OCI-LY1 (cell line): ENCODE results near the gene GULP1.

Experiments used
- H2AFZ ChIP-seq: fragments of 200-600 bp; sonication (generic), shearing (Covaris generic); 2 replicates; pipeline ENCODE4 v1.6.0; 2014; ENCODE audit warnings: antibody characterized with exemption, mild to moderate bottlenecking, low read length
- H3F3A ChIP-seq: fragments of 200-600 bp; sonication (generic), shearing (Covaris generic); 2 replicates; pipeline ENCODE4 v1.6.0; 2014; ENCODE audit warnings: mild to moderate bottlenecking, antibody characterized with exemption, low read length, moderate library complexity; ENCODE audit not compliant: insufficient read depth
- H3K27ac ChIP-seq: fragments of 200-600 bp; sonication (generic); 2 replicates; pipeline ENCODE4 v1.5.1; 2014; ENCODE audit warnings: low read length, mixed run types, mild to moderate bottlenecking, low read depth; ENCODE audit not compliant: poor library complexity, severe bottlenecking
- H3K27me3 ChIP-seq: fragments of 200-600 bp; sonication (generic); 2 replicates; pipeline ENCODE4 v1.6.0; 2014; ENCODE audit warnings: antibody characterized with exemption, mild to moderate bottlenecking, low read length, moderate library complexity; ENCODE audit not compliant: insufficient read depth
- H3K36me3 ChIP-seq: fragments of 200-600 bp; sonication (generic); 2 replicates; pipeline ENCODE4 v1.6.1; 2014; ENCODE audit warnings: mild to moderate bottlenecking, antibody characterized with exemption, low read length, moderate library complexity, mixed read lengths; ENCODE audit not compliant: insufficient read depth
- H3K4me1 ChIP-seq: fragments of 200-600 bp; sonication (generic); 2 replicates; pipeline ENCODE4 v1.5.1; 2014; ENCODE audit warnings: mild to moderate bottlenecking, low read length, moderate library complexity; ENCODE audit not compliant: insufficient read depth, severe bottlenecking
- H3K4me2 ChIP-seq: fragments of 200-600 bp; sonication (generic), shearing (Covaris generic); 2 replicates; pipeline ENCODE4 v1.6.1; 2014; ENCODE audit warnings: low read length
- H3K4me3 ChIP-seq: fragments of 200-600 bp; sonication (generic); 2 replicates; pipeline ENCODE4 v1.5.1; 2014; ENCODE audit warnings: low read length, low read depth, mild to moderate bottlenecking, mixed read lengths; ENCODE audit not compliant: poor library complexity, severe bottlenecking
- H3K79me2 ChIP-seq: fragments of 200-600 bp; shearing (Covaris generic); 2 replicates; pipeline ENCODE4 v1.6.1; 2016; ENCODE audit warnings: mixed run types, low read length, mixed read lengths; ENCODE audit not compliant: insufficient read depth
- H3K9ac ChIP-seq: fragments of 200-600 bp; sonication (generic), shearing (Covaris generic); 2 replicates; pipeline ENCODE4 v1.6.1; 2014; ENCODE audit warnings: mild to moderate bottlenecking, low read length, mixed read lengths
- H3K9me2 ChIP-seq: fragments of 200-600 bp; sonication (generic), shearing (Covaris generic); 2 replicates; pipeline ENCODE4 v1.6.1; 2014; ENCODE audit warnings: low read depth, mild to moderate bottlenecking, low read length, mixed read lengths
- H3K9me3 ChIP-seq: fragments of 200-600 bp; shearing (Covaris generic); 2 replicates; pipeline ENCODE4 v1.6.1; 2014; ENCODE audit warnings: low read length, mixed read lengths
- H4K20me1 ChIP-seq: fragments of 200-600 bp; sonication (generic), shearing (Covaris generic); 2 replicates; pipeline ENCODE4 v1.6.0; 2016; ENCODE audit warnings: mild to moderate bottlenecking, low read length; ENCODE audit not compliant: insufficient read depth
- EZH2 ChIP-seq: fragments of 200-600 bp; sonication (generic), shearing (Covaris generic); IDR thresholded peaks from 2 replicates; pipeline ENCODE4 v1.8.0; 2017; ENCODE audit warnings: borderline replicate concordance, mixed run types, mild to moderate bottlenecking, antibody characterized with exemption, low read length, moderate library complexity, mixed read lengths
- TF ChIP-seq, protein P1 (sequence below): fragments of 200-600 bp; sonication (generic), shearing (Covaris generic); IDR thresholded peaks from 2 replicates; pipeline ENCODE4 v1.5.1; 2017; ENCODE audit warnings: mild to moderate bottlenecking, antibody characterized with exemption, low read length, moderate library complexity, mixed read lengths

GULP1 gene

DNA sequence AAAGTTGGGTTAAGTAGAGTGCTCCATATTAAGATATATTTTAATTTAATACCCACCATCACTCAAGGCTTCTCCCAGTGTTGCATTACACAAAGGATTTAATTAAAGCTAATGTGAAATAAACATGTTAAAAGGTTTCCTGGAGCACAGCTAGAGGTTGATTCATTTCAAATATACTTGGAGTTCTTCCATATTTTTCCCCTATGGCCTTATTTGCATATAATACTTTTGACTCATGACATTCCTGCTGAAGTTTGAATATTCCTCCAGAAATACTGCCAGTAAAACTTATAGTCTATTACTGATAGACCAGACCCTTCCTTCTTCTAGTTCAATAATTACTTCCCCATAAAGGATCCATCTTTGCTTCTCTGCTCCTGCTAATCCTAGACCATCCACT is 227.5 kb downstream of the GULP1 start:
- Histone ChIP-seq H3K4me3 (no peak overlapping the region), H3K9ac (no peak overlapping the region), H3K79me2 (no peaks in the 10 kb centered on the region), H3F3A (no peaks in the 10 kb centered on the region), H3K4me2 (no peak overlapping the region), H3K27me3 (no peaks in the 10 kb centered on the region), H3K9me2 (no peaks in the 10 kb centered on the region), H3K9me3 (no peaks in the 10 kb centered on the region), H3K36me3 (no peaks in the 10 kb centered on the region), H2AFZ (no peak overlapping the region), H3K4me1 (no peaks in the 10 kb centered on the region), H3K27ac (no peak overlapping the region), H4K20me1 (no peaks in the 10 kb centered on the region)
- TF ChIP-seq, protein P1, sequence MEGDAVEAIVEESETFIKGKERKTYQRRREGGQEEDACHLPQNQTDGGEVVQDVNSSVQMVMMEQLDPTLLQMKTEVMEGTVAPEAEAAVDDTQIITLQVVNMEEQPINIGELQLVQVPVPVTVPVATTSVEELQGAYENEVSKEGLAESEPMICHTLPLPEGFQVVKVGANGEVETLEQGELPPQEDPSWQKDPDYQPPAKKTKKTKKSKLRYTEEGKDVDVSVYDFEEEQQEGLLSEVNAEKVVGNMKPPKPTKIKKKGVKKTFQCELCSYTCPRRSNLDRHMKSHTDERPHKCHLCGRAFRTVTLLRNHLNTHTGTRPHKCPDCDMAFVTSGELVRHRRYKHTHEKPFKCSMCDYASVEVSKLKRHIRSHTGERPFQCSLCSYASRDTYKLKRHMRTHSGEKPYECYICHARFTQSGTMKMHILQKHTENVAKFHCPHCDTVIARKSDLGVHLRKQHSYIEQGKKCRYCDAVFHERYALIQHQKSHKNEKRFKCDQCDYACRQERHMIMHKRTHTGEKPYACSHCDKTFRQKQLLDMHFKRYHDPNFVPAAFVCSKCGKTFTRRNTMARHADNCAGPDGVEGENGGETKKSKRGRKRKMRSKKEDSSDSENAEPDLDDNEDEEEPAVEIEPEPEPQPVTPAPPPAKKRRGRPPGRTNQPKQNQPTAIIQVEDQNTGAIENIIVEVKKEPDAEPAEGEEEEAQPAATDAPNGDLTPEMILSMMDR = no peak
- no peak for TF ChIP-seq EZH2

- H3K4me1 ChIP-seq = no peaks in the 10 kb centered on the region
- H3K79me2 ChIP-seq = no peaks in the 10 kb centered on the region
- no peaks in the 10 kb centered on the region for H3K27me3 ChIP-seq
- H4K20me1 ChIP-seq = no peaks in the 10 kb centered on the region
- H3K4me3 ChIP-seq = no peak overlapping the region
- no peaks in the 10 kb centered on the region for H3F3A ChIP-seq
- H3K4me2 ChIP-seq = no peak overlapping the region
- H3K27ac ChIP-seq = no peak overlapping the region
- no peaks in the 10 kb centered on the region for H3K36me3 ChIP-seq
- no peak overlapping the region for H3K9ac ChIP-seq
- no peaks in the 10 kb centered on the region for H3K9me3 ChIP-seq
- no peak overlapping the region for H2AFZ ChIP-seq
- no peak for TF ChIP-seq EZH2
- TF ChIP-seq, protein P1 = no peak
- H3K9me2 ChIP-seq = no peaks in the 10 kb centered on the region
Observed at GRCh38 chr2:188522517-188522916, 230.8 kb downstream of the GULP1 start.

GRCh38 chr2:188523919-188524318 is 232.2 kb downstream of the GULP1 start:
- Histone ChIP-seq H3K9me3 (no peaks in the 10 kb centered on the region), H3K27ac (no peak overlapping the region), H3K4me1 (no peaks in the 10 kb centered on the region), H3K4me3 (no peak overlapping the region), H3K4me2 (no peak overlapping the region), H2AFZ (no peak overlapping the region), H3K79me2 (no peaks in the 10 kb centered on the region), H3K27me3 (no peaks in the 10 kb centered on the region), H3K9ac (no peak overlapping the region), H3K36me3 (no peaks in the 10 kb centered on the region), H4K20me1 (no peaks in the 10 kb centered on the region), H3F3A (no peaks in the 10 kb centered on the region), H3K9me2 (no peaks in the 10 kb centered on the region)
- TF ChIP-seq EZH2 = no peak
- TF ChIP-seq, protein P1 = no peak
